Left cardiac atrium (tissue), 2 donors: ENCODE results near the gene LYPD5. TPM values are rescaled to one million over a fixed set of nuclear protein-coding genes. Genes with fewer than 3 reads are reported as not detected.

Source experiments
- total RNA-seq, 2 donors: library from RNA; stranded (reverse); fragmentation: NEBNext Ultra II Directional; extraction: Animal tissue kit (Norgen Biotek cat#: 25700); gene quantifications; one replicate each; pipeline ENCODE4 v1.2.1, GENCODE V29; 2021
- donor health status: DM: no; HTN: yes; CAD: no; lungs with severe emphysema.
- donor health status: DM: yes; HTN: yes; CAD: no.

LYPD5 gene
- total RNA-seq, 2 donors from 2014 or later = 1.3 to 2.1 TPM

Other genes with a start within 250 kb of the LYPD5 start
- 10 to 100 TPM; 14.0 to 17.4 TPM for gene XRCC1, start 226.9 kb downstream of the LYPD5 start, total RNA-seq
- 1 to 10 TPM; 3.2 to 4.0 TPM for gene PINLYP, start 226.6 kb downstream of the LYPD5 start, total RNA-seq
- 10 to 100 TPM; 18.3 to 27.8 TPM for gene IRGQ, start 206.3 kb downstream of the LYPD5 start, total RNA-seq
- gene ZNF576, start 205.9 kb downstream of the LYPD5 start, total RNA-seq = 10 to 100 TPM; 10.7 to 12.3 TPM
- gene SRRM5, start 190.4 kb downstream of the LYPD5 start, total RNA-seq = under 1 TPM; 0.10 to 0.18 TPM
- 10 to 100 TPM; 34.2 to 38.7 TPM for gene ZNF428, start 182.8 kb downstream of the LYPD5 start, total RNA-seq
- 10 to 100 TPM; 10.1 to 13.7 TPM for gene CADM4, start 162.6 kb downstream of the LYPD5 start, total RNA-seq
- 10 to 100 TPM in 1 of 2 donors, 1 to 10 TPM in 1; 8.9 to 19.2 TPM for gene PLAUR, start 132.3 kb downstream of the LYPD5 start, total RNA-seq
- gene IRGC, start 86.4 kb downstream of the LYPD5 start, total RNA-seq = not detected
- gene SMG9, start 47.5 kb downstream of the LYPD5 start, total RNA-seq = 10 to 100 TPM; 19.4 to 22.1 TPM
- gene KCNN4, start 21.5 kb downstream of the LYPD5 start, total RNA-seq = 1 to 10 TPM in 1 of 2 donors, under 1 TPM in 1; 0.71 to 1.4 TPM
- gene ZNF283, start 24.9 kb upstream of the LYPD5 start, total RNA-seq = 10 to 100 TPM in 1 of 2 donors, 1 to 10 TPM in 1; 9.5 to 10.7 TPM
- gene ZNF404, start 81.5 kb upstream of the LYPD5 start, total RNA-seq = 1 to 10 TPM; 6.5 to 7.0 TPM
- 10 to 100 TPM in 1 of 2 donors, 1 to 10 TPM in 1; 8.4 to 10.1 TPM for gene ZNF45, start 132.8 kb upstream of the LYPD5 start, total RNA-seq
- gene ZNF221, start 148.8 kb upstream of the LYPD5 start, total RNA-seq = 1 to 10 TPM; 3.7 to 5.2 TPM
- gene ZNF155, start 181.7 kb upstream of the LYPD5 start, total RNA-seq = 1 to 10 TPM; 6.8 to 9.2 TPM
- gene ZNF230, start 200.5 kb upstream of the LYPD5 start, total RNA-seq = 1 to 10 TPM; 3.5 to 3.7 TPM
- 1 to 10 TPM; 3.5 to 4.0 TPM for gene ZNF222, start 222.9 kb upstream of the LYPD5 start, total RNA-seq
- gene ZNF223, start 249.6 kb upstream of the LYPD5 start, total RNA-seq = 1 to 10 TPM; 2.8 to 2.9 TPM